ENCODE results near the gene PCDHGA7. TPM values are rescaled to one million over a fixed set of nuclear protein-coding genes. Genes with fewer than 3 reads are reported as not detected.

Gene PCDHGA7
- total and polyA plus RNA-seq, 2 donors (not counting 3 experiments of a cell fraction or from before 2014, with no cell fraction given) = 0.84 to 1.8 TPM

DNA sequence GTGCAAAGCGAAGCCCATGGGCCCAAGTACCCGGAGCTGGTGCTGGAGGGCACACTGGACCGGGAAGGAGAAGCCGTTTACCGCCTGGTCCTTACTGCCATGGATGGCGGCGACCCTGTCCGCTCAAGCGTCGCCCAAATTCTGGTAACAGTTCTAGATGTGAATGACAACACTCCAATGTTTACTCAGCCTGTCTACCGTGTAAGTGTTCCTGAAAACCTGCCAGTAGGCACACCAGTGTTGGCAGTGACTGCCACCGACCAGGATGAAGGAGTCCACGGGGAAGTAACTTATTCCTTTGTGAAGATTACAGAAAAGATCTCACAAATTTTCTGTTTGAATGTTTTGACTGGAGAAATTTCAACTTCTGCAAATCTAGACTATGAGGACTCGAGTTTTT lies 7.9 kb upstream of the PCDHGA7 start:
- Histone ChIP-seq H3K9me3 (replicated peaks; ENCODE audit: control insufficient read depth, insufficient read depth, low read length) (no peaks in the 10 kb centered on the region), H3K4me1 (ENCODE audit: control insufficient read depth, extremely low read depth, insufficient read depth, low read length) (no peaks in the 10 kb centered on the region), H3K4me3 (replicated peaks in 1 of 3; ENCODE audit: insufficient read depth in 1 of 3, low read depth in 1 of 3, low read length in 3 of 3) (no peak overlapping the region), H2AFZ (ENCODE audit: low read depth, low read length) (no peak overlapping the region), H3K27ac (ENCODE audit: insufficient read depth, low read depth, low read length) (no peak overlapping the region), H3K79me2 (ENCODE audit: control insufficient read depth, insufficient read depth, low read length) (no peaks in the 10 kb centered on the region), H3K36me3 (ENCODE audit: control insufficient read depth in 2 of 2, extremely low read depth in 1 of 2, insufficient read depth in 2 of 2, low read length in 2 of 2) (no peaks in the 10 kb centered on the region), H4K20me1 (replicated peaks; ENCODE audit: control insufficient read depth, extremely low read depth, insufficient read depth, low read length) (no peaks in the 10 kb centered on the region), H3K9ac (replicated peaks; ENCODE audit: extremely low read depth, insufficient read depth, low read length) (no peak overlapping the region), H3K4me2 (ENCODE audit: insufficient read depth, low read length) (no peak overlapping the region), H3K27me3 (ENCODE audit: control insufficient read depth in 2 of 2, insufficient read depth in 2 of 2, low read length in 2 of 2) (peaks cover 32 to 72% of the 10 kb centered on the region in 2 experiments), H3K9me1 (replicated peaks; ENCODE audit: control insufficient read depth, extremely low read depth, insufficient read depth, low read length) (no peaks in the 10 kb centered on the region)
- DNase-seq (ENCODE audit: low read depth, low spot score) (no peak), FAIRE-seq (no peak)
- intact Hi-C loops (cut with micrococcal nuclease) = loop anchor here (5.0 kb wide), 1 partner anchor 48 kb away; the partner anchor contains the start of gene PCDHGA11
- TF ChIP-seq GATA2 (IDR thresholded peaks at IDR 0.05; ENCODE audit: insufficient read depth, insufficient read length, low read depth, low read length) (no peak), POLR2AphosphoS5 (IDR thresholded peaks at IDR 0.05; ENCODE audit: insufficient read depth, low read depth, low read length) (no peak), FOS (IDR thresholded peaks at IDR 0.05; ENCODE audit: borderline replicate concordance, insufficient read depth, low read length) (no peak), EZH2 (IDR thresholded peaks at IDR 0.05; ENCODE audit: borderline replicate concordance, low read depth, low read length, severe bottlenecking) (no peak), POLR2A (IDR thresholded peaks at IDR 0.05; ENCODE audit: low read depth, low read length) (no peak), MYC (IDR thresholded peaks at IDR 0.05; ENCODE audit: low read depth, low read length) (no peak), JUN (IDR thresholded peaks at IDR 0.05; ENCODE audit: borderline replicate concordance, insufficient read depth, insufficient read length, low read depth) (no peak)
- TF ChIP-seq, protein P1, sequence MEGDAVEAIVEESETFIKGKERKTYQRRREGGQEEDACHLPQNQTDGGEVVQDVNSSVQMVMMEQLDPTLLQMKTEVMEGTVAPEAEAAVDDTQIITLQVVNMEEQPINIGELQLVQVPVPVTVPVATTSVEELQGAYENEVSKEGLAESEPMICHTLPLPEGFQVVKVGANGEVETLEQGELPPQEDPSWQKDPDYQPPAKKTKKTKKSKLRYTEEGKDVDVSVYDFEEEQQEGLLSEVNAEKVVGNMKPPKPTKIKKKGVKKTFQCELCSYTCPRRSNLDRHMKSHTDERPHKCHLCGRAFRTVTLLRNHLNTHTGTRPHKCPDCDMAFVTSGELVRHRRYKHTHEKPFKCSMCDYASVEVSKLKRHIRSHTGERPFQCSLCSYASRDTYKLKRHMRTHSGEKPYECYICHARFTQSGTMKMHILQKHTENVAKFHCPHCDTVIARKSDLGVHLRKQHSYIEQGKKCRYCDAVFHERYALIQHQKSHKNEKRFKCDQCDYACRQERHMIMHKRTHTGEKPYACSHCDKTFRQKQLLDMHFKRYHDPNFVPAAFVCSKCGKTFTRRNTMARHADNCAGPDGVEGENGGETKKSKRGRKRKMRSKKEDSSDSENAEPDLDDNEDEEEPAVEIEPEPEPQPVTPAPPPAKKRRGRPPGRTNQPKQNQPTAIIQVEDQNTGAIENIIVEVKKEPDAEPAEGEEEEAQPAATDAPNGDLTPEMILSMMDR (IDR thresholded peaks at IDR 0.05; ENCODE audit: extremely low read depth in 1 of 2, insufficient read depth in 1 of 2, low read depth in 1 of 2, low read length in 2 of 2) = no peak
- TF ChIP-seq, protein P2, sequence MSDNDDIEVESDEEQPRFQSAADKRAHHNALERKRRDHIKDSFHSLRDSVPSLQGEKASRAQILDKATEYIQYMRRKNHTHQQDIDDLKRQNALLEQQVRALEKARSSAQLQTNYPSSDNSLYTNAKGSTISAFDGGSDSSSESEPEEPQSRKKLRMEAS (IDR thresholded peaks at IDR 0.05; ENCODE audit: insufficient read depth, insufficient read length) = no peak
- dilution Hi-C loops (cut with MboI; ENCODE audit: extremely low pct_ligation_motif_present, low sequenced_read_pairs) = no loop called here
- BruUV-seq (replicated peaks) = no TSS peak
- CTCF ChIA-PET = interaction anchor here (0.9 to 3.2 kb wide), 17 partner anchors 8 to 193 kb away, joined by 3 to 41 read pairs (median 4); partner anchors contain the start of genes PCDHB14, PCDHGA10, PCDHGA12 and PCDHGA3
- POLR2A ChIA-PET = no interaction called here
